H1 (cell line): ENCODE results near the gene SMOC2. TPM values are rescaled to one million over a fixed set of nuclear protein-coding genes. Genes with fewer than 3 reads are reported as not detected.

Experiments used
- CTCF ChIA-PET: fragments of 300-600 bp; sonication (Branson Sonifier 250); formaldehyde crosslinking; loops from one replicate; lab custom pipeline; 2021; ENCODE audit not compliant: partially characterized antibody; lab: Charles Lee
- POLR2A ChIA-PET: fragments of 300-600 bp; sonication (Branson Sonifier 250); formaldehyde crosslinking; loops from one replicate; lab custom pipeline; 2021; ENCODE audit warnings: inconsistent platforms; ENCODE audit not compliant: partially characterized antibody; lab: Charles Lee
- DNase-seq, 2 experiments: peaks; one replicate each; pipeline versions ENCODE4 v3.0.0 to v3.0.0-alpha.2; 2010 to 2022; ENCODE audit warnings: low spot score in 2 of 2, low read depth in 1 of 2, mixed read lengths in 1 of 2
- FAIRE-seq: peaks from 2 replicates; lab custom pipeline; 2011; peaks lifted over from hg19 to GRCh38; lab: Jason Lieb, UNC
- H2AFZ ChIP-seq: 2 replicates; pipeline ENCODE4 v1.8.1; 2012; ENCODE audit warnings: low read length, inconsistent platforms
- H2AK5ac ChIP-seq: 2 replicates; pipeline ENCODE4 v1.6.1; 2013; ENCODE audit warnings: low read depth, low read length
- H2BK120ac ChIP-seq: replicated peaks from 2 replicates; pipeline ENCODE3; 2013; ENCODE audit warnings: low read depth, low read length, inconsistent platforms
- H2BK12ac ChIP-seq: 2 replicates; pipeline ENCODE4 v1.6.1; 2013; ENCODE audit warnings: low read depth, low read length
- H2BK15ac ChIP-seq: 2 replicates; pipeline ENCODE4 v1.6.1; 2013; ENCODE audit warnings: low read length
- H2BK20ac ChIP-seq: 2 replicates; pipeline ENCODE4 v1.6.1; 2013; ENCODE audit warnings: low read length
- H2BK5ac ChIP-seq: 2 replicates; pipeline ENCODE4 v1.6.1; 2013; ENCODE audit warnings: low read depth, low read length
- H3K14ac ChIP-seq: 2 replicates; pipeline ENCODE4 v1.6.1; 2013; ENCODE audit warnings: inconsistent platforms; ENCODE audit not compliant: insufficient read length
- H3K18ac ChIP-seq: 2 replicates; pipeline ENCODE4 v1.6.1; 2013; ENCODE audit warnings: low read length; ENCODE audit errors: extremely low read depth
- H3K23ac ChIP-seq: 2 replicates; pipeline ENCODE4 v1.6.1; 2013; ENCODE audit warnings: inconsistent platforms; ENCODE audit not compliant: insufficient read length
- H3K23me2 ChIP-seq: 2 replicates; pipeline ENCODE4 v1.6.1; 2013; ENCODE audit warnings: low read depth, low read length
- H3K27ac ChIP-seq: 2 replicates; pipeline ENCODE4 v1.6.1; 2011; ENCODE audit warnings: low read depth, low read length, inconsistent platforms
- H3K27me3 ChIP-seq, 4 experiments: replicated peaks in 1 of 4; 1 replicate in 1 of 4; 2 replicates in 3 of 4; pipeline versions ENCODE4 v1.6.1 to v1.8.1; 2011 to 2013; ENCODE audit warnings: low read length in 3 of 4, mild to moderate bottlenecking in 3 of 4, inconsistent platforms in 2 of 4, mixed read lengths in 2 of 4, moderate library complexity in 1 of 4; ENCODE audit not compliant: control insufficient read depth in 3 of 4, insufficient read depth in 3 of 4; ENCODE audit errors: extremely low read depth in 1 of 4
- H3K36me3 ChIP-seq, 4 experiments: 2 replicates each; pipeline versions ENCODE4 v1.6.1 to v1.8.1; 2011 to 2013; ENCODE audit warnings: mild to moderate bottlenecking in 4 of 4, low read length in 3 of 4, moderate library complexity in 2 of 4, control low read depth in 1 of 4, inconsistent platforms in 1 of 4; ENCODE audit not compliant: insufficient read depth in 4 of 4, control insufficient read depth in 2 of 4
- H3K4ac ChIP-seq: replicated peaks from 2 replicates; pipeline ENCODE3; 2013; ENCODE audit warnings: low read length, low read depth, mixed read lengths, inconsistent platforms; ENCODE audit not compliant: insufficient read length
- H3K4me1 ChIP-seq, 4 experiments: replicated peaks in 1 of 4; 1 replicate in 1 of 4; 2 replicates in 3 of 4; pipeline versions ENCODE4 v1.6.1 to v1.8.1; 2011 to 2013; ENCODE audit warnings: low read length in 3 of 4, inconsistent platforms in 2 of 4, mixed read lengths in 1 of 4; ENCODE audit not compliant: insufficient read depth in 4 of 4, control insufficient read depth in 3 of 4
- H3K4me2 ChIP-seq, 2 experiments: 2 replicates each; pipeline versions ENCODE4 v1.6.1 to v1.8.1; 2011 to 2013; ENCODE audit warnings: low read depth in 2 of 2, low read length in 2 of 2, control low read depth in 1 of 2, inconsistent platforms in 1 of 2, mild to moderate bottlenecking in 1 of 2; ENCODE audit not compliant: insufficient read depth in 1 of 2
- H3K4me3 ChIP-seq, 4 experiments: fragments of 200-600, 300-600 bp in 1 of 4; sonication (generic), shearing (Covaris generic), sonication (Bioruptor Twin) in 1 of 4; 2 replicates each; pipeline versions ENCODE4 v1.5.1 to v1.8.1; 2011 to 2016; ENCODE audit warnings: low read length in 4 of 4, low read depth in 3 of 4, control low read depth in 2 of 4, inconsistent platforms in 2 of 4, mild to moderate bottlenecking in 2 of 4, mixed read lengths in 1 of 4, moderate library complexity in 1 of 4; ENCODE audit not compliant: insufficient read depth in 2 of 4; ENCODE audit errors: extremely low read depth in 1 of 4
- H3K56ac ChIP-seq: replicated peaks from 2 replicates; pipeline ENCODE3; 2013; ENCODE audit warnings: low read depth, mild to moderate bottlenecking, mixed read lengths, low read length, inconsistent platforms; ENCODE audit not compliant: insufficient read length
- H3K79me1 ChIP-seq: 2 replicates; pipeline ENCODE4 v1.6.1; 2013; ENCODE audit warnings: low read depth, low read length, control low read depth
- H3K79me2 ChIP-seq, 2 experiments: 2 replicates each; pipeline versions ENCODE4 v1.6.1 to v1.8.1; 2012 to 2013; ENCODE audit warnings: low read length in 2 of 2, mild to moderate bottlenecking in 2 of 2, inconsistent platforms in 1 of 2; ENCODE audit not compliant: insufficient read depth in 2 of 2, control insufficient read depth in 1 of 2
- H3K9ac ChIP-seq, 4 experiments: replicated peaks in 1 of 4; 1 replicate in 1 of 4; 2 replicates in 3 of 4; pipeline versions ENCODE4 v1.6.1 to v1.8.1; 2011 to 2013; ENCODE audit warnings: low read depth in 3 of 4, low read length in 3 of 4, control low read depth in 2 of 4, mild to moderate bottlenecking in 2 of 4, moderate library complexity in 2 of 4, inconsistent platforms in 1 of 4; ENCODE audit errors: extremely low read depth in 1 of 4
- H3K9me3 ChIP-seq, 2 experiments: 2 replicates each; pipeline versions ENCODE4 v1.6.1 to v1.8.1; 2012 to 2013; ENCODE audit warnings: mild to moderate bottlenecking in 2 of 2, moderate library complexity in 2 of 2, control low read depth in 1 of 2, inconsistent platforms in 1 of 2, low read depth in 1 of 2, low read length in 1 of 2, mixed read lengths in 1 of 2; ENCODE audit not compliant: insufficient read depth in 2 of 2
- H4K20me1 ChIP-seq, 2 experiments: replicated peaks in 1 of 2; 2 replicates each; pipeline versions ENCODE3 to v1.8.1; 2011 to 2013; ENCODE audit warnings: inconsistent platforms in 2 of 2, low read length in 2 of 2, mild to moderate bottlenecking in 1 of 2; ENCODE audit not compliant: insufficient read depth in 2 of 2, control insufficient read depth in 1 of 2
- H4K5ac ChIP-seq: 2 replicates; pipeline ENCODE4 v1.6.1; 2013; ENCODE audit warnings: low read length, low read depth, mixed read lengths, inconsistent platforms; ENCODE audit not compliant: insufficient read length
- H4K8ac ChIP-seq: 2 replicates; pipeline ENCODE4 v1.8.0; 2013; ENCODE audit warnings: mild to moderate bottlenecking, moderate library complexity, low read length, inconsistent platforms; ENCODE audit not compliant: insufficient read depth; ENCODE audit errors: extremely low read depth
- H4K91ac ChIP-seq: replicated peaks from 2 replicates; pipeline ENCODE3; 2013; ENCODE audit warnings: low read length, mixed read lengths, inconsistent platforms; ENCODE audit not compliant: insufficient read length
- BCL11A ChIP-seq, 2 experiments: IDR thresholded peaks; one replicate each; pipeline ENCODE4 v1.6.1; 2011; ENCODE audit warnings: low read depth in 2 of 2, low read length in 2 of 2, mild to moderate bottlenecking in 2 of 2
- BRCA1 ChIP-seq: IDR thresholded peaks from 2 replicates; pipeline ENCODE4 v1.6.1; 2012; ENCODE audit warnings: low read depth, low read length, improper control_type of control experiment
- RNF2 ChIP-seq: fragments of 200-900, 300-1000 bp; sonication (generic); IDR thresholded peaks from 2 replicates; pipeline ENCODE4 v1.7.1; 2016; ENCODE audit warnings: borderline replicate concordance, low read depth, mild to moderate bottlenecking, antibody characterized with exemption, low read length; ENCODE audit not compliant: poor library complexity, severe bottlenecking; ENCODE audit errors: missing control alignments
- SIRT6 ChIP-seq: IDR thresholded peaks from one replicate; pipeline ENCODE4 v1.7.1; 2012; ENCODE audit warnings: low read length, inconsistent platforms
- SUZ12 ChIP-seq: fragments of 200-600 bp; sonication (generic); IDR thresholded peaks from 2 replicates; pipeline ENCODE4 v1.6.1; 2012; ENCODE audit warnings: mild to moderate bottlenecking, inconsistent platforms, low read length, moderate library complexity, mixed read lengths
- WGBS, 2 experiments: shearing (Covaris generic) in 1 of 2; methylation state at CpG; one replicate each; pipeline versions ENCODE4 v1.1.6 to v1.1.7; 2013 to 2015; ENCODE audit warnings: low lambda C conversion rate in 2 of 2, mixed read lengths in 2 of 2, inconsistent platforms in 1 of 2, low coverage in 1 of 2, missing lambda C conversion rate in 1 of 2; ENCODE audit not compliant: insufficient replicate concordance in 2 of 2, insufficient coverage in 1 of 2, insufficient read length in 1 of 2; ENCODE audit errors: extremely low coverage in 1 of 2, missing lambda C conversion rate in 1 of 2; 5-methylcytosine and 5-hydroxymethylcytosine counted together
- polyA plus RNA-seq, 7 experiments: library from polyadenylated mRNA; depleted of rRNA in 3 of 7; stranded (reverse) in 5 of 7; unstranded in 2 of 7; fragments of >200 nt in 5 of 7; fragments of 200-250 nt in 2 of 7; gene quantifications; 1 replicate in 5 of 7; 2 replicates in 1 of 7; 4 replicates in 1 of 7; pipeline versions ENCODE4 v1.2.1 to v1.2.3, GENCODE V29; 2011 to 2013; ENCODE audit warnings: missing spikeins in 2 of 7, mixed read lengths in 2 of 7
- total RNA-seq: library from RNA; stranded (reverse); fragmentation: NEBNext Ultra II Directional; extraction: Animal tissue kit (Norgen Biotek cat#: 25700); gene quantifications from 2 replicates; pipeline ENCODE4 v1.2.1, GENCODE V29; 2021

The SMOC2 gene
- total and polyA plus RNA-seq, 2 of the 8 experiments (the other 6 are each of a cell fraction or from before 2014, with no cell fraction given): 7.7 to 8.5 TPM

- WGBS, 2 experiments: 97% methylated on average over 4 of the region's 4 CpGs; no CpG with 5 or more reads in 1 of the 2 experiments
- CTCF ChIA-PET: no interaction called here
- Histone ChIP-seq H3K23me2 (peaks cover 10% of the 10 kb centered on the region; the same call in 1 of the 2 replicates), H3K18ac (no peak overlapping the region), H2BK120ac (no peak overlapping the region), H3K56ac (no peak overlapping the region), H3K14ac (no peak overlapping the region), H4K8ac (no peak overlapping the region), H4K5ac (no peak overlapping the region), H3K9me3 (no peaks in the 10 kb centered on the region), H2BK12ac (no peak overlapping the region), H2BK5ac (no peak overlapping the region), H4K20me1 (peaks cover 0 to 6% of the 10 kb centered on the region in 2 experiments), H3K4me1 (peaks cover under 1 to 6% (median 1%) of the 10 kb centered on the region in 4 experiments), H3K4me2 (no peak overlapping the region), H3K9ac (no peak overlapping the region), H3K27ac (no peak overlapping the region), H3K79me1 (no peaks in the 10 kb centered on the region), H3K27me3 (no peaks in the 10 kb centered on the region), H2AFZ (no peak overlapping the region), H4K91ac (no peak overlapping the region), H2AK5ac (no peak overlapping the region), H3K79me2 (no peaks in the 10 kb centered on the region), H3K4me3 (no peak overlapping the region), H3K4ac (no peak overlapping the region), H3K23ac (no peak overlapping the region), H2BK15ac (no peak overlapping the region), H3K36me3 (peaks cover 0 to 4% (median 0%) of the 10 kb centered on the region in 4 experiments; a peak in 1 of 8 replicates), H2BK20ac (no peak overlapping the region)
- FAIRE-seq: no peak
- POLR2A ChIA-PET: no interaction called here
- DNase-seq: peak in 1 of 2 experiments; percentile 35
- TF ChIP-seq RNF2 (no peak), BRCA1 (no peak), BCL11A (IDR thresholded peaks at IDR 0.05; ENCODE audit: low read depth in 2 of 2, low read length in 2 of 2) (no peak), SUZ12 (no peak), SIRT6 (no peak)
Measured at GRCh38 chr6:168602576-168602975, 161.6 kb downstream of the SMOC2 start.
